Activated T-helper 17 cell treated with anti-CD3 and anti-CD28 coated beads, Interleukin-2, amount 50 U/mL, for 72 hours (primary cell): Measurements from ENCODE around the gene FRYL. TPM values are rescaled to one million over a fixed set of nuclear protein-coding genes. Genes with fewer than 3 reads are reported as not detected.
"Not testable (repeated sequence)": the region's sequence is repeated elsewhere in the genome, so short reads cannot be mapped to it uniquely, and the experiment has no call there.

Source experiments
- ATAC-seq: fragments of 150-1000 bp; cut with Tn5 transposase; replicated peaks from 2 replicates; pipeline ENCODE4 v1.10.0; 2021; ENCODE audit warnings: mild to moderate bottlenecking, moderate library complexity
- H3K27ac Mint-ChIP-seq: one replicate; pipeline ENCODE4 v1.8.0; 2022; ENCODE audit warnings: mixed read lengths
- H3K27me3 Mint-ChIP-seq: one replicate; pipeline ENCODE4 v1.8.0; 2022; ENCODE audit warnings: mixed read lengths
- H3K36me3 Mint-ChIP-seq: one replicate; pipeline ENCODE4 v1.8.0; 2022; ENCODE audit warnings: low read depth, mild to moderate bottlenecking, mixed read lengths
- H3K4me1 Mint-ChIP-seq: one replicate; pipeline ENCODE4 v1.8.0; 2022; ENCODE audit warnings: mixed read lengths
- H3K4me3 Mint-ChIP-seq: one replicate; pipeline ENCODE4 v1.8.0; 2022; ENCODE audit warnings: mild to moderate bottlenecking, mixed read lengths
- H3K9me3 Mint-ChIP-seq: one replicate; pipeline ENCODE4 v1.8.0; 2022; ENCODE audit warnings: mixed read lengths
- total RNA-seq, 2 donors: library from RNA; stranded (reverse); gene quantifications; one replicate each; pipeline ENCODE4 v1.2.3, GENCODE V29; 2022

FRYL gene
- total RNA-seq, 2 donors from 2014 or later: 75.0 to 83.1 TPM

DNA sequence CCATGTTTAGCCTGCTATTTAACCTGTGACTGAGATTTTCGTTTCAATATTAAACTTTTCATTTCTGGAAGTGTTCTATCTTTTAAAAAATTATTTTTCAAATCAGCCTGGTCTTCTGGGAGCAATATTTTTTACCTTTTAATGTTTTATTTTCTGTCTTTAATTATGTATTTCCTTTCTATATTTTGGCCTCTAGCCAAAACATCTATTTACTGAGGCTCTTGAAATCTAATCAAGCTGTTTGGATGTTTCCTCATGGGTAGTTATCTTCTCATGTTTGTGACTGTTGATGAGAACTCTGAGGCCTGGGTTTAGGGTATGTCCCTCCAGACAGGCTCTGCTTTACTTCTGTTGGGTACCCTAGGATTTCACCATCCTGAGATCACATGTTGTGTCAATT is 307.3 kb downstream of the FRYL start:
- no peak for ATAC-seq
- Mint-ChIP-seq H3K27ac (no peak overlapping the region), H3K9me3 (no peaks in the 10 kb centered on the region)

DNA sequence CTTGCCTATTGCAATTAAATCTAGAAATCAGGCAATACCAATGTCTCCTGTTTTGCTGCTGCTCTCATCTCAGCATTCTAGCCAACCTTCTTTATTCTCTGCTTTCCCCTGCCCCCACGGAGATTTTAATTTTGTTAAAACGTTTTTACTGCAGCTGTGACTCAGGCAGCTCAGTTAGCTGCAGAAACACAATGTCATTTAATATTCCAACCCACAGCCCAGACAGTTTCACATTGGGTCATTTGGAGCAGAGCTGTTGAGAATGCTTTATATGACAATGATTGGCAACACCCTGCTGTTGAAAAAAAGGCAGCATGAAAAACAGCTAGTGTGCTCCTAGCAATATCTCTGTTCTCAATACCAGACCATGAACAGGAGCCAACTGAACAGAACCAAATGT is 309.5 kb downstream of the FRYL start:
- ATAC-seq: no peak
- no peak overlapping the region for H3K4me3 Mint-ChIP-seq
- peaks cover 4% of the 10 kb centered on the region for H3K27me3 Mint-ChIP-seq
- no peaks in the 10 kb centered on the region for H3K36me3 Mint-ChIP-seq
- no peaks in the 10 kb centered on the region for H3K4me1 Mint-ChIP-seq
- H3K9me3 Mint-ChIP-seq: no peaks in the 10 kb centered on the region
- no peak overlapping the region for H3K27ac Mint-ChIP-seq

More for the DNA sequence above, 307.3 kb downstream of the FRYL start:
- Mint-ChIP-seq H3K27me3 (peaks cover 7% of the 10 kb centered on the region), H3K4me3 (no peak overlapping the region), H3K36me3 (no peaks in the 10 kb centered on the region), H3K4me1 (no peaks in the 10 kb centered on the region)

DNA sequence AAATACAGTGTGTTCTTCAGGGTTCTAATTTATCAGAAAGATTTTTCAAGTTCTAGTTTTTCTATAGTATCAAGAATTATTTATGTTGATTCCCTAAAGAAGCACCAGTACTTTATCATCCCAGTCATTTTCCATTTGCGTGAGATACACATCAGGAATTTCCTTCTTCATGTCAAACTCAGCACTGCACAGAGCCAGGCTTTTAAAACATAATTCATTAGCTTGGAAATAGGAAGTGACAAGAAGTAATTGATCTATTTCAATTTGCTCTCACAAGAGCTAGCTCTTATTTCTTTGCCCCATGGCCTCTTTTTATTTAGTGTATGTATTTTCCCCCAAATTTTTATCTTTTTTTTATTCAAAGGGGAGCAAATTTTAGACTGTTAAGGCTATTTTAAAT is 309.9 kb downstream of the FRYL start:
- ATAC-seq: no peak
- H3K36me3 Mint-ChIP-seq: no peaks in the 10 kb centered on the region
- peaks cover 4% of the 10 kb centered on the region for H3K27me3 Mint-ChIP-seq
- no peak overlapping the region for H3K27ac Mint-ChIP-seq
- no peaks in the 10 kb centered on the region for H3K4me1 Mint-ChIP-seq
- H3K4me3 Mint-ChIP-seq: no peak overlapping the region
- no peaks in the 10 kb centered on the region for H3K9me3 Mint-ChIP-seq

DNA sequence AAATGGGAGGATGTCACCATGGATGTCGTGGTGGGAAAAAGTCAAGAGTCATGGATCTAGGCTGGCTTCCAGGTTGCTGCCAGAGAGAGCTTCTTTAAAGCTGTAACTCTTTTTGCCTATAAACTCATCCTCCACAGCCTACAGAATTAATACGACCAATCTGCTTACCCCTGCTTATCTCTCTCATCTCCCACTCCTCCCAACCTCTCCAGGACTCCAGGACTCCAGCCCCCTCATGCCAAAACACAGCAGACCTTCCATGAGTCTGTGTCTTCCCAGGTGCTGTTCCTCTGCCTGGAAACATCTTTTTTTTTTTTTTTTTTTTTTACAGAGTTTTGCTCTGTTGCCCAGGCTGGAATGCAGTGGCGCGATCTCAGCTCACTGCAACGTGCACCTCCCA is 312.2 kb downstream of the FRYL start:
- Mint-ChIP-seq H3K27me3 (peaks cover 4% of the 10 kb centered on the region), H3K4me1 (no peaks in the 10 kb centered on the region), H3K9me3 (no peaks in the 10 kb centered on the region), H3K36me3 (no peaks in the 10 kb centered on the region), H3K4me3 (no peak overlapping the region), H3K27ac (no peak overlapping the region)
- ATAC-seq: no peak

DNA sequence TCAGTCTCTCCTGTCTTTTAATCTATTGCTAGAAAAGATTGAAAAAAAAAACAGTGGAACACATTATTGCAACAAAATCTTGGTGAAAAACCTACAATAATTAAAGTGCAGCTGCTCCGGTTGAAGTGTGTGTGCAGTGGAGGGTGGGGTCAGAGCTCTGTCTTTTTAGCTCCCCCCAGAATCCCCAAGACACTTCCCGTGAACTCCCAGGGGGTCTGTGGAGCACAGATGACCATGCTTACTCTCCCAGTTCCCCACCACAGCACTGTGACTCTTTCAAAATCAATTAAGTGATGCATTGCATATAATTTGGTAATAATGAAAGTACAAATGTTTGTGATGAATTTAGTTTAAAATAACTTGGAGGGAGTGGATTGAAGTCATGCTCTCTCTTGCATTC is 312.6 kb downstream of the FRYL start:
- Mint-ChIP-seq H3K4me1 (no peaks in the 10 kb centered on the region), H3K27ac (no peak overlapping the region), H3K9me3 (no peaks in the 10 kb centered on the region), H3K36me3 (no peaks in the 10 kb centered on the region), H3K4me3 (no peak overlapping the region), H3K27me3 (peaks cover 4% of the 10 kb centered on the region)
- no peak for ATAC-seq

DNA sequence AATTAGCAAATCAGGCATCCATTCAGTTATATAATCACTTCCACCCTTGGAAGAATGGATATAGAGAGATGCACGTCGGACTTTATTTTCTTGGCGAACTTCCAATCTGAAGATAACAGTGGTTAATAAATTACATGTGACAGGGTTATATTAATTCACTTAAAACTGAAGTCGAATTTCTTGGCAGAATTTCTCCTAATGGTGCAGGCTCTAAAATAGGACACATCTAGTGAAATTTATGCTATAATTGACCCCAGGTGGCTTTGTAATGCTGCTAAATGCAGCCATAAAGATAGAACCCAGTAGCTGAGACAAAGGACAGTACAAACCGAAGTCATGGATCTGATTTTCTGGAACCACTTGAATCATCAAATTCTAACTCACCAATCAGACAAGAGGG is 317.7 kb downstream of the FRYL start:
- Mint-ChIP-seq H3K4me3 (no peak overlapping the region), H3K27ac (no peak overlapping the region), H3K27me3 (no peaks in the 10 kb centered on the region), H3K4me1 (no peaks in the 10 kb centered on the region), H3K36me3 (no peaks in the 10 kb centered on the region), H3K9me3 (no peaks in the 10 kb centered on the region)
- ATAC-seq: no peak

DNA sequence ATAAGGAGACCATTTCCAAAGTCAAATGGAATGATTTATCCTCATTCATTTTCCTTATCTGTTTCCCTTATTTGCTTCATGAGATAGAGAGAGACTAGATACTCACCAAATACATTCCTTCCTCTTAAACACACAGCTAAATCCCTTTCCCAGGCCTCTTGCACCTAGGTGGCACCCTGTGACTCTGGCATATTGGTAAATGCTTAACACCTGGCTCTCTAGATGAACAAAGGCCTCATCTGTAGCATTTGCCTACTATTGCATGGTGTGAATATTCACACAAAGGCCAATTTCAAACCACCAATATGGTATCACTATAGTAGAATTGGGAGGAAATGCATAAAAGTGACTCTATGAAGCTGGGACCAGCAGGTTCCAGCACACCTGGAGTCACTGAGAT is 319.1 kb downstream of the FRYL start:
- Mint-ChIP-seq H3K27me3 (no peaks in the 10 kb centered on the region), H3K36me3 (no peaks in the 10 kb centered on the region), H3K4me1 (no peaks in the 10 kb centered on the region), H3K27ac (no peak overlapping the region), H3K9me3 (no peaks in the 10 kb centered on the region), H3K4me3 (no peak overlapping the region)
- ATAC-seq: no peak

DNA sequence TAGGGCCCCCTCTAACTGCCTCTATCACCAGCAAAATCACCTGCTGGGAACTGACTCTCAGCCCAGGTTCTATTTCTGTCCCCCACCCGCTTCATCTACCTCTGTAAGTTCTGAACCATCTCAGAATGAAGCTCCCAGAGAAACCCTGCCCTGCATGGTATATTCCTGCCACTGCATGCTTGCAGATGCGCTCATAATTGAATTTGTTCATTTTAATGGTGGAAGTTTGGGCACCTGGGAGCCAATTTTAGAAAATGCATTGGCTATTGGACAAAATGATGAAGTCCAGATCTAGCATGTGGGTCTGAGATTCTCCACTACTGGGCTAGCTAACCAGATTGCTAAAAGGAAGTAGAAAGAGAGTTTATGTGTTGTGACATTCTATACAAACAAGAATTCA is 325.5 kb downstream of the FRYL start:
- no peaks in the 10 kb centered on the region for H3K36me3 Mint-ChIP-seq
- no peaks in the 10 kb centered on the region for H3K4me1 Mint-ChIP-seq
- H3K27me3 Mint-ChIP-seq: peaks cover 20% of the 10 kb centered on the region
- H3K9me3 Mint-ChIP-seq: no peaks in the 10 kb centered on the region
- no peak overlapping the region for H3K4me3 Mint-ChIP-seq
- H3K27ac Mint-ChIP-seq: no peak overlapping the region
- no peak for ATAC-seq

DNA sequence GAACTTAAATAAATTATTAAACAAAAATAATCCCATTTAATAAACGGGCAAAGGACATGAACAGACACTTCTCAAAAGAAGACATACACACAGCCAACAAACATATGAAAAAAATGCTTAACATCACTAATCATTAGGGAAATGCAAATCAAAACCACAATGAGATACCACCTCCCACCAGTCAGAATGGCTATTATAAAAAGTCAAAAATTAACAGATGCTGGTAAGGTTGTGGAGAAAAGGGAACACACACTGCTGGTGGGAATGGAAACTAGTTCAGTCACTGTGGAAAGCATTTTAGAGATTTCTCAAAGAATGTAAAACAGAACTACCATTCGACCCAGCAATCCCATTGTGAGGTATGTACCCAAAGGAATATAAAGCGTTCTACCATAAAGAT is 328.4 kb downstream of the FRYL start:
- peaks cover 25% of the 10 kb centered on the region for H3K27me3 Mint-ChIP-seq
- H3K36me3 Mint-ChIP-seq, H3K4me3 Mint-ChIP-seq, ATAC-seq, H3K27ac Mint-ChIP-seq, H3K9me3 Mint-ChIP-seq, H3K4me1 Mint-ChIP-seq: not testable (repeated sequence)

DNA sequence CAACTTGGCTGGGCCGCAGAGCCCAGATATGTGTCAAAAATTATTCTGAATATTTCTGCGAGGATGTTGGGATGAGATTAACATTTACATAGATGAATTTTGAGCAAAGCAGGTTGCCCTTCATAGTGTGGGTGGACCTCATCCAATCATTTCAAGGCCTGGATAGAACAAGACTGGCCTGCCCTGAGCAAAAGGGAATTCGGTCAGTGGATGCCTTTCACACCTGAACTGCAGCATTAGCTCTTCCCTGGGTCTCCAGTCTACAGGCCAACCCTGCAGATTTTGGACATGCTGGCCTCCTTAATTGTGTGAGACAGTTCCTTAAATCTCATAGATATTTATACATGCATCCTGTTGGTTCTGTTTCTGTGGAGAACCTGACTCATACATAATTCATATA is 329.3 kb downstream of the FRYL start:
- H3K27me3 Mint-ChIP-seq: peaks cover 23% of the 10 kb centered on the region
- ATAC-seq: no peak

DNA sequence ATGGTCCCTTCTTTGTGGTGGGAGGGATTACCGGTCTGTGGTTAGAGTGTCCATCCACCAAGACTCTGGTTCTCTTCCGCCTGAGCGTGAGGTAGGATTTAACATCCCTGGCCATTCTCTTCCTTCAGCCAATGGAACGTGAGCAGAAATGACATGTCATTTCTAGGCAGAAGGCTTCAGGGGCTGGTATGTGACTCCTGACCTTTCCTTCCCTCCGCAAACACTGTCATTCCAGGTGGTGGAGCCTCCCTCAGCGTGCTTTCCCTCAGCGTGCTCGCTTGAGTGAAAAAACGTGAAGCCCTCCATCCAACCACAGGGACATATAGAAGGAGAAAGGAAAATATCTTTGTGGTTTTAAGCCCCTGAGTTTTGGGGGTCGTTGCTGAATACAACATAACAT is 330.9 kb downstream of the FRYL start:
- no peak overlapping the region for H3K4me3 Mint-ChIP-seq
- H3K27ac Mint-ChIP-seq: no peak overlapping the region
- H3K4me1 Mint-ChIP-seq: no peaks in the 10 kb centered on the region
- ATAC-seq: no peak
- H3K9me3 Mint-ChIP-seq: no peaks in the 10 kb centered on the region
- H3K36me3 Mint-ChIP-seq: no peaks in the 10 kb centered on the region
- peaks cover 14% of the 10 kb centered on the region for H3K27me3 Mint-ChIP-seq

More for the DNA sequence above, 329.3 kb downstream of the FRYL start:
- no peak overlapping the region for H3K27ac Mint-ChIP-seq
- no peaks in the 10 kb centered on the region for H3K4me1 Mint-ChIP-seq
- H3K9me3 Mint-ChIP-seq: no peaks in the 10 kb centered on the region
- H3K4me3 Mint-ChIP-seq: no peak overlapping the region
- H3K36me3 Mint-ChIP-seq: no peaks in the 10 kb centered on the region

Other genes starting within 250 kb of the FRYL start
- gene OCIAD1, start 50.8 kb upstream of the FRYL start, total RNA-seq: 100 to 1,000 TPM; 100 to 104 TPM
- gene OCIAD2, start 126.5 kb upstream of the FRYL start, total RNA-seq: 10 to 100 TPM; 41.9 to 71.1 TPM
- gene CWH43, start 206.0 kb upstream of the FRYL start, total RNA-seq: not detected